Measurements from ENCODE around the gene PCSK6. TPM values are rescaled to one million over a fixed set of nuclear protein-coding genes. Genes with fewer than 3 reads are reported as not detected.

The PCSK6 gene
- total RNA-seq, 1 donor from 2014 or later, result 3.8 TPM

DNA sequence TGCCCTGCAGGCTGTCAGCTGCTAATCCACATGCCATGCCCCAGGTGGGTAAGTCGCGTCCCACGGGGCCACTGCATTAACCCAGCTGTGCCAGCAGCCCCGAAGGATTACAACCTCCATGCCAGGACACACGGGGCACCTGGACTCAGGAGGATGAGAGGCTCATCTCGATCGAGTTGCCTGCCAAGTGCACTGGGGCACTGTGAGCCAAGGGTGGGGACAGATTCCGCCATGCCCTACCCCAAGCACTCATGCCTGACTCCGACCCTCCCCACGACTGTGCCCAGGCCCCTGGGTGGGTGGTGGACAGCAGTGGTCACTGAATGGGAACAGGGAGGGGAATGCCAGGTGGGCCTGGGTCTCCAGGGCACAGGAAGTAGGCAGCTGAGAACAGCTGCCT, 173.8 kb downstream of the PCSK6 start:
- Mint-ChIP-seq H3K4me3 (ENCODE audit: unreplicated experiment) (no peak overlapping the region), H3K36me3 (ENCODE audit: unreplicated experiment) (no peaks in the 10 kb centered on the region), H3K27me3 (ENCODE audit: unreplicated experiment) (peaks cover 7% of the 10 kb centered on the region), H3K27ac (ENCODE audit: unreplicated experiment) (no peak overlapping the region), H3K9me3 (ENCODE audit: unreplicated experiment) (no peaks in the 10 kb centered on the region), H3K4me1 (ENCODE audit: low read depth, unreplicated experiment) (peaks cover 5% of the 10 kb centered on the region)
- TF ChIP-seq, protein P1, sequence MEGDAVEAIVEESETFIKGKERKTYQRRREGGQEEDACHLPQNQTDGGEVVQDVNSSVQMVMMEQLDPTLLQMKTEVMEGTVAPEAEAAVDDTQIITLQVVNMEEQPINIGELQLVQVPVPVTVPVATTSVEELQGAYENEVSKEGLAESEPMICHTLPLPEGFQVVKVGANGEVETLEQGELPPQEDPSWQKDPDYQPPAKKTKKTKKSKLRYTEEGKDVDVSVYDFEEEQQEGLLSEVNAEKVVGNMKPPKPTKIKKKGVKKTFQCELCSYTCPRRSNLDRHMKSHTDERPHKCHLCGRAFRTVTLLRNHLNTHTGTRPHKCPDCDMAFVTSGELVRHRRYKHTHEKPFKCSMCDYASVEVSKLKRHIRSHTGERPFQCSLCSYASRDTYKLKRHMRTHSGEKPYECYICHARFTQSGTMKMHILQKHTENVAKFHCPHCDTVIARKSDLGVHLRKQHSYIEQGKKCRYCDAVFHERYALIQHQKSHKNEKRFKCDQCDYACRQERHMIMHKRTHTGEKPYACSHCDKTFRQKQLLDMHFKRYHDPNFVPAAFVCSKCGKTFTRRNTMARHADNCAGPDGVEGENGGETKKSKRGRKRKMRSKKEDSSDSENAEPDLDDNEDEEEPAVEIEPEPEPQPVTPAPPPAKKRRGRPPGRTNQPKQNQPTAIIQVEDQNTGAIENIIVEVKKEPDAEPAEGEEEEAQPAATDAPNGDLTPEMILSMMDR (IDR thresholded peaks at IDR 0.05; ENCODE audit: partially characterized antibody, unreplicated experiment), result no peak
- DNase-seq, result no peak

DNA sequence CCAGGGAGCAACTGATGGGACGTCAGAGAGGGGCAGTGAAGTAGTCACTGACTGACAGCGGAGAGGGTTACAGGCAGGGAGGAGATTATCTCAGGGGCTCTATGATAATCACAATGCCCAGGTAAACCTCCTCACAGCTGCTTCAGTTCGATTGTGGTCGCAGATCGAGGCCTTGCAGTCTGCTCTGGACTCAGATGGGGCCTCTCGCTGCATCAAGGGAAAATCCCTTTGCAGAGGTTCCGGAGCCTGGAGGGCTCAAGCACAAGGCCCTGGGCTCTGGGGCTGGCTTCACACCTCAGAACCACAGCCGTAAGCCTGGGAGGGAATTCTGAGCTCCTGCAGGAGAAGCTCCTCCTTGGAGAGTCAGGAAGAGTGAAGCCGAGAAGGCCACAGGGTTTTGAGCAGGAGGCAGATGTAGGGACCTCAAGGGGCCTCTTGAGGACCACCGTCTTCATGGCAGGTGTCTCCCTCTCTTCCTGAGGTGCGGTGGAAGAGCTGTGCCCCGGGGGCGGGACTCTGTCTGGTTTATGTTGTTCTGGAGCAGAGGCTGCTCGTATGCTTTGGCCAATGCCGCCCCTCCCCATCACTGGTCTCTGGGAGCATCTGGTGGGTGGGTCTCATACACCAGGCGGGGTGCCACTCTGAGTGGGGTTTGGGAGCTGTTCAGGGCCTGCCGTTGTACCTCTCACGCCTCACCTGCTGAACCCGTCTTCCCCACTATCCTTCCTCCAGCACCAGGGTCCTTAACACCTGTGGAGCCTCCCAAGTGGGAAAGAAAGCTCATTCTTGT, 175.0 kb downstream of the PCSK6 start:
- no peak for DNase-seq
- H3K27me3 Mint-ChIP-seq (ENCODE audit: unreplicated experiment), result peaks cover 7% of the 10 kb centered on the region
- no peak overlapping the region for H3K4me3 Mint-ChIP-seq (ENCODE audit: unreplicated experiment)
- H3K9me3 Mint-ChIP-seq (ENCODE audit: unreplicated experiment), result no peaks in the 10 kb centered on the region
- H3K36me3 Mint-ChIP-seq (ENCODE audit: unreplicated experiment), result no peaks in the 10 kb centered on the region
- TF ChIP-seq, protein P1 (IDR thresholded peaks at IDR 0.05; ENCODE audit: partially characterized antibody, unreplicated experiment), result no peak
- peaks cover 5% of the 10 kb centered on the region for H3K4me1 Mint-ChIP-seq (ENCODE audit: low read depth, unreplicated experiment)
- H3K27ac Mint-ChIP-seq (ENCODE audit: unreplicated experiment), result no peak overlapping the region

DNA sequence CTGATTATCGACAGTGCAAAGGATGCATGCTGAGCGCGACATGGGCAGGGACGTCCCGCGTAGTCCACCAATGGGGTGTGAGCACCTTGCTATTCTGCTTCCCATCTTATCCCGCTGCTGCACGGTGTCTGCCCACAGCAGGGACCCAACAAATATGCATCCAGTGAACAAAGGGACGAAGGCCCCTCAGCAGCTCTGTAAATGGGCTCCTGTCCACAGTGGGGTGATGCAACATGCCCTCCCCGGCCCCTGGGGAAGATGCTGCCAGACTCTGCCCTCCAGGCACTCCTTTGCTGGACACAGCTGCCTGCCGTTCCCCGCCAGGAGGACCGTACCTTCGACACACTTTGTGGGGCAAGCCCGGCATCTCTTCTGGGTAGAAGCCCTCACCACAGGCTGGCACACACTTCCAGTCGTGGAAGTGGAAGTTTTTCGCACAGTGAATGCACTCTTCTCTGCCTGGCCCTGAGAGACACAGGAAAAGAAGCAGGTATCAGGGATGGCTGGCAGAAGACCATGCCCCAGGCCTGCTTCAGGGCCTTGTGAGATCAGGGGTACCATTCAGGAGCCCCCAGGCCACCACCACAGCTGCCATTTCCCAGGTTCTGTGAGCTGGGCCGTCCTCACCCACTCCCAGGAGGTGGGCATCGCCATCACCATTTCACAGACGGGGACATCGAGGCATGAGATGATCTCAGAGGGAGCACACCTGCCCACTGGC, 176.3 kb downstream of the PCSK6 start:
- no peak overlapping the region for H3K27ac Mint-ChIP-seq (ENCODE audit: unreplicated experiment)
- no peak for DNase-seq
- TF ChIP-seq, protein P1 (IDR thresholded peaks at IDR 0.05; ENCODE audit: partially characterized antibody, unreplicated experiment), result no peak
- H3K27me3 Mint-ChIP-seq (ENCODE audit: unreplicated experiment), result peaks cover 7% of the 10 kb centered on the region
- H3K4me1 Mint-ChIP-seq (ENCODE audit: low read depth, unreplicated experiment), result no peaks in the 10 kb centered on the region
- no peak overlapping the region for H3K4me3 Mint-ChIP-seq (ENCODE audit: unreplicated experiment)
- no peaks in the 10 kb centered on the region for H3K9me3 Mint-ChIP-seq (ENCODE audit: unreplicated experiment)
- no peaks in the 10 kb centered on the region for H3K36me3 Mint-ChIP-seq (ENCODE audit: unreplicated experiment)

DNA sequence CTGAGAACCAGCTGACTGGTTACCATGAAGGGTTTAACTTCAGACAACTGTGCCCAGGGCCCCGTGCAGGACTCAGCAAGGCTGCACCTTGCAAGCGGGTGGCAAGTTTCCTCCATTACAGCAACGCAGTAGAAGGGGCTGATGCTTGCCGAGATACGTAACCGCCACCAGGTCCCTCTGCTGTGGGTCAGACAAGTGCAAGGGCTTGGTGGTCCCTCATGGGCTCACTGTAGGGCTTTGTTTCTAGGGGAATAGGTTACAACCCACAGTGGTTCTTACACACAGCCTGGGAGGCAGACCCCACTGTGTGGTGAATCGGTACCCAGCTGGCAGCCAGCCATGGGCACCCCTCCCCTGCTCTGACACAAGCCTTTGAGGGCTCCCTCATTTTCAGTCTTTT, 179.0 kb downstream of the PCSK6 start:
- Mint-ChIP-seq H3K9me3 (ENCODE audit: unreplicated experiment) (no peaks in the 10 kb centered on the region), H3K27ac (ENCODE audit: unreplicated experiment) (no peak overlapping the region), H3K4me3 (ENCODE audit: unreplicated experiment) (no peak overlapping the region), H3K36me3 (ENCODE audit: unreplicated experiment) (no peaks in the 10 kb centered on the region), H3K4me1 (ENCODE audit: low read depth, unreplicated experiment) (no peaks in the 10 kb centered on the region), H3K27me3 (ENCODE audit: unreplicated experiment) (peaks cover 7% of the 10 kb centered on the region)
- TF ChIP-seq, protein P1 (IDR thresholded peaks at IDR 0.05; ENCODE audit: partially characterized antibody, unreplicated experiment), result no peak
- no peak for DNase-seq

DNA sequence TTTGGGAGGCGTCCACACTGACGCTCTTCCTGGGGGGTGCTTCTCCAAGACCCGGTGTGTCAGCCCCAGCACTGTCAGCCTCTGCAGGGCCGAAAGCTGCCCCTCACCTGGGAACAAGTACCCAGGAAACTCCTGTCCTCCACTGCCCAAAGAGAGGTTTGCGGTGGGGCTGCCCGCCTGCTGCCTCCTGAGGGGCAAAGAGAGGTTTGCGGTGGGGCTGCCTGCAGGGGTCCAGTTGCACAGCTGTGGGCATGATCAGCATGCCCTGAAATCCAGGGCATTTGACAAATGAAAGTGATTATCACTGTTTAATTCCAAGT, 179.4 kb downstream of the PCSK6 start:
- Mint-ChIP-seq H3K36me3 (ENCODE audit: unreplicated experiment) (no peaks in the 10 kb centered on the region), H3K27ac (ENCODE audit: unreplicated experiment) (no peak overlapping the region), H3K9me3 (ENCODE audit: unreplicated experiment) (no peaks in the 10 kb centered on the region), H3K27me3 (ENCODE audit: unreplicated experiment) (peaks cover 7% of the 10 kb centered on the region), H3K4me3 (ENCODE audit: unreplicated experiment) (no peak overlapping the region), H3K4me1 (ENCODE audit: low read depth, unreplicated experiment) (no peaks in the 10 kb centered on the region)
- no peak for DNase-seq
- TF ChIP-seq, protein P1 (IDR thresholded peaks at IDR 0.05; ENCODE audit: partially characterized antibody, unreplicated experiment), result no peak

Data from glutamatergic neuron (in vitro differentiated cells).